ENCODE data around the gene SCAPER. TPM values are rescaled to one million over a fixed set of nuclear protein-coding genes. Genes with fewer than 3 reads are reported as not detected.

Gene SCAPER
- polyA plus RNA-seq, 1 experiment = 5.4 TPM

GRCh38 chr15:76426941-76427340 lies 478.2 kb downstream of the SCAPER start:
- DNase-seq (ENCODE audit: low read depth, low spot score) = no peak
- no peaks in the 10 kb centered on the region for H3K27me3 ChIP-seq (ENCODE audit: control insufficient read depth, insufficient read depth, low read length)
- POLR2A ChIA-PET = no interaction called here
- no peak overlapping the region for H3K27ac ChIP-seq (ENCODE audit: low read depth, low read length)
- no peak overlapping the region for H3K4me3 ChIP-seq (ENCODE audit: low read depth, low read length)
- CTCF ChIA-PET = no interaction called here
- TF ChIP-seq, protein P1, sequence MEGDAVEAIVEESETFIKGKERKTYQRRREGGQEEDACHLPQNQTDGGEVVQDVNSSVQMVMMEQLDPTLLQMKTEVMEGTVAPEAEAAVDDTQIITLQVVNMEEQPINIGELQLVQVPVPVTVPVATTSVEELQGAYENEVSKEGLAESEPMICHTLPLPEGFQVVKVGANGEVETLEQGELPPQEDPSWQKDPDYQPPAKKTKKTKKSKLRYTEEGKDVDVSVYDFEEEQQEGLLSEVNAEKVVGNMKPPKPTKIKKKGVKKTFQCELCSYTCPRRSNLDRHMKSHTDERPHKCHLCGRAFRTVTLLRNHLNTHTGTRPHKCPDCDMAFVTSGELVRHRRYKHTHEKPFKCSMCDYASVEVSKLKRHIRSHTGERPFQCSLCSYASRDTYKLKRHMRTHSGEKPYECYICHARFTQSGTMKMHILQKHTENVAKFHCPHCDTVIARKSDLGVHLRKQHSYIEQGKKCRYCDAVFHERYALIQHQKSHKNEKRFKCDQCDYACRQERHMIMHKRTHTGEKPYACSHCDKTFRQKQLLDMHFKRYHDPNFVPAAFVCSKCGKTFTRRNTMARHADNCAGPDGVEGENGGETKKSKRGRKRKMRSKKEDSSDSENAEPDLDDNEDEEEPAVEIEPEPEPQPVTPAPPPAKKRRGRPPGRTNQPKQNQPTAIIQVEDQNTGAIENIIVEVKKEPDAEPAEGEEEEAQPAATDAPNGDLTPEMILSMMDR (IDR thresholded peaks at IDR 0.05; ENCODE audit: low read depth, low read length) = no peak
- H3K9me3 ChIP-seq (ENCODE audit: control insufficient read depth, insufficient read depth, low read length) = peaks cover 3% of the 10 kb centered on the region; the same call in 1 of the 2 replicates

- no peak for DNase-seq (ENCODE audit: low read depth, low spot score)
- CTCF ChIA-PET = no interaction called here
- no peak overlapping the region for H3K4me3 ChIP-seq (ENCODE audit: low read depth, low read length)
- H3K27me3 ChIP-seq (ENCODE audit: control insufficient read depth, insufficient read depth, low read length) = no peaks in the 10 kb centered on the region
- TF ChIP-seq, protein P1 (IDR thresholded peaks at IDR 0.05; ENCODE audit: low read depth, low read length) = no peak
- H3K9me3 ChIP-seq (ENCODE audit: control insufficient read depth, insufficient read depth, low read length) = no peaks in the 10 kb centered on the region
- POLR2A ChIA-PET = no interaction called here
- no peak overlapping the region for H3K27ac ChIP-seq (ENCODE audit: low read depth, low read length)
These were observed 486.6 kb downstream of the SCAPER start for GRCh38 chr15:76418352-76419140.

DNA sequence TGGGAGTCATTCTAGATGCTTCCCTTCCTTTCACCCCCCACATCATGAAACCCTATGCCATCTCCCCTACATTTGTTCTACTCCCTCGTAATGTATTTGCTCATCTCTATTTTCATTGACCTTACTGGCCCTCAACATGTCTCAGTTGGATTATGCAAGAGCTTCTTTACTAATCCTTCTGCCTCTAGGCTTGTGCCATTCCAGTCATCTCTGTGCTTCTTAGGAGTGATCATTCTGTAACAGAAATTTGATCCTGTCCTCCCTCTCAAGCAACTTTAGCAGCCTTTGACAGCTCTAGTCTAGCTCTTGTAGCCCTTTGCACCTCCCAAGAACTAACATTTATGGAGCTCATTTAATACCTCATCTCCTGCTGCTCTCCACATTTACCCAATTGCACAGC lies 503.9 kb downstream of the SCAPER start:
- CTCF ChIA-PET = no interaction called here
- DNase-seq (ENCODE audit: low read depth, low spot score) = no peak
- POLR2A ChIA-PET = no interaction called here
- Histone ChIP-seq H3K4me3 (ENCODE audit: low read depth, low read length) (no peak overlapping the region), H3K27me3 (ENCODE audit: control insufficient read depth, insufficient read depth, low read length) (no peaks in the 10 kb centered on the region), H3K9me3 (ENCODE audit: control insufficient read depth, insufficient read depth, low read length) (no peaks in the 10 kb centered on the region), H3K27ac (ENCODE audit: low read depth, low read length) (no peak overlapping the region)
- TF ChIP-seq, protein P1 (IDR thresholded peaks at IDR 0.05; ENCODE audit: low read depth, low read length) = no peak

DNA sequence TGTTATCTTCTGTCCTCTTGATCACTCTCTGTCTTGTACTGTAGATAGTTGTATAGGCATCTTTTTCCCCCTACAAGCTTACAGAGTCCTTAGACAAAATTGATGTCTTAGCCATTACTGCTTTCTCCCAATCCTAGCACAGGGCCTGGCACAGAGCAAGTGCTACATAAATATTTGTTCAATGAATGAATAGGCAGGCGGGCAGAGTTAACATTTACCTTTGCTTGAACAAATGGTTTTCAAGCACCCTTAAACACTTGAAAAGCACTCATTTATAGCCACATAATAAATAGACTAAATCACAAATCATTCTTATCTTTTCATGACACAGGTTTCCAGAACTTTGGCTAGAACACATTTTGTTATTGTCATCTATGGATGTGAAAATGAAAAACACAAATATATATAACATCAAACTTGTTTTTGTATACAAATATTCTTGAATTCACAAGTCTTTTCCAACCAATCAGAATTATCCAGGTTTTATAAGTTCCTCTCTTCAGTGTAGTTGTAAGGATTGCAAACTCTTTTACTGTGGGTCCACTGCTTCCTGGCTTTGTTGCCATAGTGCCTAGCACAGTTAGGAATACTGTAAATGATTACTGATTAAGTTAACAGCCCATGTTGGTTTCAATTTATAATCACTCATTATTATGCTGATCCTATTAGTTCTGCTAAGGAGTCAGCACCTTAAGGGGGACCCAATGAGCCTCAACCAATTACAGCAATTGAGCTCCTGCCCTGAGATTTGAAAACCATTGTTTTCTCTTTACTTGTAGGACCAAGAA lies 506.6 kb downstream of the SCAPER start:
- Histone ChIP-seq H3K9me3 (ENCODE audit: control insufficient read depth, insufficient read depth, low read length) (no peaks in the 10 kb centered on the region), H3K27me3 (ENCODE audit: control insufficient read depth, insufficient read depth, low read length) (no peaks in the 10 kb centered on the region), H3K27ac (ENCODE audit: low read depth, low read length) (no peak overlapping the region), H3K4me3 (ENCODE audit: low read depth, low read length) (no peak overlapping the region)
- DNase-seq (ENCODE audit: low read depth, low spot score) = no peak
- ChIA-PET CTCF (no interaction called here), POLR2A (no interaction called here)
- TF ChIP-seq, protein P1 (IDR thresholded peaks at IDR 0.05; ENCODE audit: low read depth, low read length) = no peak

GRCh38 chr15:76393614-76394013 lies 511.5 kb downstream of the SCAPER start:
- ChIA-PET POLR2A (no interaction called here), CTCF (no interaction called here)
- TF ChIP-seq, protein P1 (IDR thresholded peaks at IDR 0.05; ENCODE audit: low read depth, low read length) = no peak
- Histone ChIP-seq H3K27me3 (ENCODE audit: control insufficient read depth, insufficient read depth, low read length) (no peaks in the 10 kb centered on the region), H3K4me3 (ENCODE audit: low read depth, low read length) (no peak overlapping the region), H3K27ac (ENCODE audit: low read depth, low read length) (no peak overlapping the region), H3K9me3 (ENCODE audit: control insufficient read depth, insufficient read depth, low read length) (no peaks in the 10 kb centered on the region)
- no peak for DNase-seq (ENCODE audit: low read depth, low spot score)
